Peyer's patch (tissue), 4 donors: ENCODE results near the gene CRACR2B.

ENCODE experiments used
- CTCF ChIP-seq, 6 experiments: fragments of 450-650 bp in 4 of 6; fragments of 200-600 bp in 2 of 6; sonication (generic) in 1 of 6; IDR thresholded peaks; one replicate each; pipeline ENCODE4 v1.5.1; 2017 to 2019; ENCODE audit warnings: antibody characterized with exemption in 6 of 6, mild to moderate bottlenecking in 3 of 6, moderate library complexity in 1 of 6
- POLR2A ChIP-seq, 2 donors: fragments of 450-650 bp; IDR thresholded peaks; one replicate each; pipeline ENCODE4 v1.5.1; 2017; ENCODE audit warnings: antibody characterized with exemption in 2 of 2, mild to moderate bottlenecking in 2 of 2, moderate library complexity in 2 of 2

DNA sequence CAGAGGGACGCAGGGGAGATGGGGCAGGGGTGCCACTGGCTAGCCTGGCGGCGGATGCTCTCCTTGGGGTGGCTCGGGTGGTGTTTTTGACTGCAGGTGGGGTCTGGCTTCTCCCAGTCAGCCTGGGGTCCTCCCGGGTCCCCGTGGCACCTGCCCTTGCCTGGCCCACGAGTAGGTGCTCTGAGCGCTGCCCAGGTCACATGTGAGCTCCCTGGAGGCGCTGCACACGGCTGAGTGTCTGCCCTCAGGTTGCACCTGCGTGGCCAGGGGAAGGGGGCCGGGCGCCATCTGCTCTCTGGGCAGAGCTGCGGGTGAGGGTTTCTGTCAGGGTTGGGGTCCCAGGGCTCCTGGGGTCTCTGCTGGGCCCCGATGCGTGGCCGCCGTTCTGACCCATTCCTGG is 20.2 kb downstream of the CRACR2B start:
- TF ChIP-seq CTCF (IDR thresholded peaks at IDR 0.05) (no peak), POLR2A (IDR thresholded peaks at IDR 0.05) (no peak)
